Measurements from ENCODE around the gene RNF167.

DNA sequence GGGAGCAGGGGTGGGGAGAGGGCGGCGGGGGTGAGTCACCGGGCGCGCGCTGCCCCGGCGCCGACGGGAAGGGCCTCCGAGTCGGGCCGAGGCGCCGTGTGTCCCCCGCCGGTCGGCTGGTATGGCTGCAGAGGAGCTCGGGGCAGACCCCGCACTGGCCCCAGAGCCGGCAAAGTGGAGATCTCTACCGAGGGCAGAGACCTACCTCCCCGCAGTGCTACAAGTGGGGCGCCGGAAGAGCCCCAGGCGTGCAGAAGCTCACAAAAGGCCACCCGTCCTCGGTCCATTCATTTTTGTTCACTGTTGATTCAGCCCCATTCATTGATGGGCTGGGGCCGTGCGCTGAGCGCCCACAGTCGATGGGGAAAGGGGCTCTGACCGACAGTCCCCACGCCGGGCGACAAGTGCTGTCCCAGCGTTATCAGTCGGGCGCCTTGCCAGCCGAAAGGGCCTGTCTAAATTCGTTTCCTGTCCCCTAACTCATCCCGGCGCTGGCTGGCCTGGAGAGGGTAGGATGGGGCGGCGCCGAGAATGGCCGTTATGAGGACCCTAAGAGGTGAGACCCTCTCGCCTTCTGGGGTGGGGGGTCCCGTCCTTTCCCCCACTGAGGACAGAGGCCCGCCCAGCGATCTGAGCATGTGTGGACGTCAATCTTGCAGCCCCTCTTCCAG is 10.1 kb downstream of the RNF167 start:
- no peak for TF ChIP-seq POLR2A (IDR thresholded peaks at IDR 0.05)
- no peak for TF ChIP-seq CTCF (IDR thresholded peaks at IDR 0.05)
- TF ChIP-seq EP300 (IDR thresholded peaks at IDR 0.05), result no peak

Measured in ovary (tissue), 3 donors.